Globus pallidus (tissue), 1 donor: ENCODE measurements around the gene ZNF43.
A peak's percentile ranks its signal among the peaks of the same experiment; 100 is the strongest.
"Not testable (repeated sequence)": the region's sequence is repeated elsewhere in the genome, so short reads cannot be mapped to it uniquely, and the experiment has no call there.

ENCODE experiments used
- DNase-seq: peaks from one replicate; pipeline ENCODE4 v3.0.0-alpha.2; 2015; ENCODE audit warnings: low spot score

ZNF43 gene

DNA sequence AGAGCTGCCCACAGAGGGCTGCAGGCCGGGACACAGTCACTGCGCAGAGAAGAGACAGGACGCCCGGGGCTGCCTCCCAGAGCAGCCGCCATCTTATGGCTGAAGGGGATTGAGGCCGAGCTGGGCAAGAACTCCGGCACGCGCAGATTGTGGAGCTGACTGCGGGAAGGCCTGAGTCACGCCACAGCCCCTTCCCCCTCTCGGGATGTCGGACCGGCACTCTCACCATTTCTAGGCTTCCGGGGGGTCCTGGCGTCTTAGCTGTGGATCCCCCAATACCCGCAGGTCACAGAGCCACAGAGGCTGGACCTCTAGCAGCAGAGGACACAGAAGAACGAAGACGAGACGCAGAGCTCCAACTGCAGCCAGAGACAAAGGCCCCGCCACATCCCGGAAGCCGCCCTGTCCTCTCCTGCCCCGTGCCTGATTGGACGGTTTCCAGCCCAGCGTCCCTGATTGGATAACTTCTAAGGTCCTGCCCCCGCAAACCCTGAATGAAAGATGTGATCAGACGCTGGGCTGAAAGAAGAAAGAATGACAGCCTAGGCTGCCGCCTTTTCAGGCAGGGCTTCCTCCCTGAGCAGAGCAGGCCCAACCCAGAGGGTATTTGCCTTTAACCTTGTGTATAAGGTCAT is at the start of gene ZNF43:
TSS of gene ZNF43 (minus strand) at position 373 of the 635 bp plus-strand sequence. CDS start at position 229, 144 bp downstream.
- DNase-seq, result peak; percentile 95

DNA sequence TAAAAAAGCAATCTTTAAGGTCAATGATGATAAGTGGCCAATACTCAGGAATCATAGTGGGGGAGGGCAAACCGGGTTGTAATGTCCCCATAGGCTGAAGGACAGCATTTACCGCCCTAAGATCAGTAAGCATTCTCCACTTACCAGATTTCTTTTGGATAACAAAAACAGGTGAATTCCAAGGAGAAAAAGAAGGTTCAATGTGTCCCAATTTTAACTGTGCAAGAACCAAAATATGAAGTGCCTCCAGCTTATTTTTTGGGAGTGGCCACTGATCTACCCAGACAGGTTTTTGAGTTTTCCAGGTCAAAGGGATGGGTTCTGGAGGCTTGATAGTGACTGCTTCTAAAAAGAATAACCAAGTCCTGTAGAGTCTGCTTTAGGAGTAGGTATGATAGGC is 49.5 kb upstream of the ZNF43 start:
- DNase-seq, result not testable (repeated sequence)

DNA sequence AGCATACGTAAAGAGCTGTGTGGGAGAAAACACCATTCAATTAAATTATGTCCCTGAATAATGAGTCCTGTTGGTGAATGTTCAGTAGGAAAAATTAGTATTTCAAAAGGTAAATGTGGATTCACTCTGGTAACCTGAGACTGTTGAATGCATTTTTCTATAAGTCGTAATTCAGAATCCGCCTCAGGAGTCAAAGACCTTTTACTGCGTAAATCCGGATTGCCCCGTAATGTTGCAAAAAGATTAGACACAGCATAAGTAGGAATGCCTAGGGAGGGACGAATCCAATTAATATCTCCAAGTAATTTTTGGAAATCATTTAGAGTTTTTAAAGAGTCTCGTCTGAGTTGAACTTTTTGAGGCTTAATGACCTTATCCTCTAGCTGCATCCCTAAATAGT is 48.8 kb upstream of the ZNF43 start:
- DNase-seq, result not testable (repeated sequence)

DNA sequence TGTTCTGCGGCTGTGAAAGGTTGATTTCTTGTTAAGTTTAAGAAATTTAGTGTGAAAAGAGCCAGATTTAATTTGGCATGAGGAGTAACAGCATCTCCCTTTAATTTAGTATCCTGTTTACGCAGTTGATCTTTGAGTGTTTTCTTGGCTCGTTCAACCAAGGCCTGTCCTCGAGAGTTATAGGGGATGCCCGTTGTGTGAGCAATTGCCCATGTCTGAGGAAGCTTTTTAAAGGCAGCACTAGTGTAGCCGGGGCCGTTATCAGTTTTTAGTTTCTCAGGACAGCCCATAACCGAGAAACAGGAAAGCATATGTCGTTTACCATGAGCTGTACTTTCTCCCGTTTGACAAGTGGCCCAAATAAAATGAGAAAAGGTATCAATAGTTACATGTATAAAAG is 47.5 kb upstream of the ZNF43 start:
- no peak for DNase-seq

DNA sequence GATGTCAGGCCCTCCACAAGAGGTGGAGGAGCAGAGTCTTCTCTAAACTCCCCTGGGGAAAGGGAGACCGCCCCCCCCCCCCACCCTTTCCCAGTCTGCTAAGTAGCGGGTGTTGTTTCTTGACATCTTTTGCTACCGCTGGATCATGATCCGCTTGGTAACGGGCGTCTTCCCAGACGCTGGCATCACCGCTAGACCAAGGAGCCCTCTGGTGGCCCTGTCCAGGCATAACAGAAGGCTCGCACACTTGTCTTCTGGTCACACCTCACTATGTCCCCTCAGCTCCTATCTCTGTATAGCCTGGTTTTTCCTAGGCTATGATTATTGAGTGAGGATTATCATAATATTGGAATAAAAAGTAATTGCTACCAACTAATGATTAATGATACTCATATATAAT is 44.8 kb upstream of the ZNF43 start:
- DNase-seq, result not testable (repeated sequence)

DNA sequence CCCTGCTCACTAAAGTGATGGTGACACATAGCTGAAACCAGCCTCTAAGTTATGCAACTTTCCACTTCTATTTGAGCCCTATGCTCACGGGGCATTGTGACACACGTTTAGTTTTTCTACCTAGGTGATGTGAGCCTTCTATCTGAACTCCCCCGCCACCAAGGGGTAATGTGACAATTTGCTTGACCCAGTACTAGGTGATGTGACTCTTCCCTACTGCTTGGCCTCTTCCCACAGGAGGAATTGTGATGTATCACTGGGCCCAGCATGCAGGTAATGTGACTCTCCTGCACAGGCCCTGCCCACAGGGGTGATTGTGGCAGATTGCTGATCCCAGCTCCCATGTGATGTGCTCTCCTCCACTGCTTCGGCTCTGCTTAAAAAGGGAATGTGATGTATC is 42.7 kb upstream of the ZNF43 start:
- DNase-seq, result no peak

DNA sequence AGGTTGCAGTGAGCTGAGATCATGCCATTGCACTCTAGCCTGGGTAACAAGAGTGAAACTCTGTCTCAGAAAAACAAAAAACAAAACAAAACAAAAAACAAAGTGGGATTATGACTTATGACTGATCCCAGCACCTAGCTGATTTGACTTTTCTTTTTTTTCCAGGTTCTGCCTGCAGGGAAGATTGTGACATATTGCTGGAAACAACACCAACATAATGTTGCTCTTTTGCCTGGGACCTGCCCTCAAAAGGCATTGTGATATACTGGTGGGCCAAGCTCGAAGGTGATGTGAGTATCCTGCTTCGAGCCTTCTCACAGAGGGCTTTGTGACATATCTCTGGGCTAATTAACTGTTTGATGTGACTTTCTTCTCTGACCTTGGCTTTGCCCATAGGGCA is 42.0 kb upstream of the ZNF43 start:
- DNase-seq, result no peak

DNA sequence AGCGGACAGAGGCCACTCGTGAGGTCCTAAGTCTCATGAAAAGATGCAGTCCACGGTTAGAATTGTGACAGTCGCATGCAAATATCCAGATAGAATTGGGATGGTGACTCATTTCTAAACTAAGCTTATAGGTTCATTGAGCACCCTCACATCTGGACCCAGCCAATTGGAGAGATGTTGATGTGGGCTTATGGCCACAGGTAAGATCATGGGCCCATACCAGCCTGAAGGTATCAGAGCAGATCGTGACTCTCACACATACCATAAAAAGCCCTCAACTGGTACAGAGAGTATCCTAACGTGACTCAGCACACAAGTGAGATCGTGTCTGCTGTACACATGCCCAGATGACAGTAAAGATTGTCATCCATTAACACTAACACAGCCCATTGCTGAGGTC is 40.6 kb upstream of the ZNF43 start:
- not testable (repeated sequence) for DNase-seq

DNA sequence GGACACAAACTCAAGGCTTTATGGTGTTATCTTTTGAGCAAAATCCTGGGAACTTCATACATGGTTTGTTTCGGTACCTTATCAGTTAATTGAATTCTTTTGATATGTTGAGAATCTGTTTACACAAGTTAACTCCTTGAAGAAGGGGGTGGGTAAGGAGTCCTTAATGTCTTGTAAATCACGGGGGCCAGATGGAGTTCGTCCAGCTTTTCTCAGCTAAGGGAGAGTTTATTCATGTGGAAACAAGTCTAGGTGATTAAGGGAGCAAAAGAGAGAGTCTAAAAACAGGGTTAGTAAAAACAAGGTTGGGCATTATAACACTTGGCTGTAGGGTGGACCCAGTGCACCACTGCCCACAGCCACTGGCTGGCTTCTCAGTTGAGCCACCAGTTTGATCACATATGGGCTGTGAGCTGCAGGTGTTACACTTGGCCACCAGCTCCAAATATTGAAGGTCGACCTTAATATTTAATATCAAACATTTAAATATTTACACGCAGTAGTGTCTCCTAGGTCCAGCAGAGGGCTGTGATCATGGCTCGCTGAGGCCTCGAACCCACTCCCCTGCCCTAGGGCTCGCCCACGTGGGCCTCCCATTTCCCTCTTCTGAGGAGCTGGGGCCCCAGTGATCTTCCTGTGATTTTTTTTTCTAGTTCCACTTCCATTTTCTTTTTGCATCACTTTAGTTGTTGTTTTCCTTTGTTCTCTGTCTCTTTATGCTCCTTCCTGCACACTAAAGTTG is 21.0 kb upstream of the ZNF43 start:
- DNase-seq, result no peak

DNA sequence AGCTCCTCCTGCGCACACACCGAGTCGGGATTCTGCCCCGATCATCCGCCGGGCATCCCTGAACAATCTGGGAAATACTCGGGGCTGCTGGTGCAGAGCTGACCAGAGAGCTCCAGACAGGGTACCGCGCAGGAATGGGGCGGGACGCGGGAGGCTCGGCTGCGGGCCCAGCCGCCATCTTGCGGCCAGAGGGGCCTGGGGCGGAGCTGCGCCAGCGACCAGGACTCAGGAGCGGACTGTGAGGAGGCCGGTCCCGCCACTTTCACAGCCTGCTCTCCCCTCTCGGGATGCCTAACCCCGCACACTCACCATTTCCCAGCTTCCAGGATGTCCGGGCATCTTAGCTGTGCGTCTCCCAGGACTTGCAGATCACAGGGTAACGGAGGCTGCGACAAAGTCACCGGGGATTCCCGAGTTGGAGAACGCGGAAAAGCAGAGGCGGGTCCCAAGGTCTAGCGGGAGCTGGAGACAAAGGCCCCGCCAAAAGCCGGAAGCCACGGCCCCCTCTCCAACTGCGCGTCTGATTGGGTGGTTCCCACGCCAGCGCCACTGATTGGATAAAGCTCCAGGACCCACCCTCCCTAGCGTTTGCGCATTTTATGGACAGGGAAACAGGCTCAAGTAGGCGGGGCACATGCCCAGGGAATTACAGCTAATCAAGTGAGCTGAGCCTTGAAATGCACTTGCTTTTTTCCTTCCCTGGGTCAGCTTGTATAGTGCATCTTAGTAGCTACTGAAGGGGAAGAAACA is 15.8 kb upstream of the ZNF43 start:
- DNase-seq, result peak; percentile 93

DNA sequence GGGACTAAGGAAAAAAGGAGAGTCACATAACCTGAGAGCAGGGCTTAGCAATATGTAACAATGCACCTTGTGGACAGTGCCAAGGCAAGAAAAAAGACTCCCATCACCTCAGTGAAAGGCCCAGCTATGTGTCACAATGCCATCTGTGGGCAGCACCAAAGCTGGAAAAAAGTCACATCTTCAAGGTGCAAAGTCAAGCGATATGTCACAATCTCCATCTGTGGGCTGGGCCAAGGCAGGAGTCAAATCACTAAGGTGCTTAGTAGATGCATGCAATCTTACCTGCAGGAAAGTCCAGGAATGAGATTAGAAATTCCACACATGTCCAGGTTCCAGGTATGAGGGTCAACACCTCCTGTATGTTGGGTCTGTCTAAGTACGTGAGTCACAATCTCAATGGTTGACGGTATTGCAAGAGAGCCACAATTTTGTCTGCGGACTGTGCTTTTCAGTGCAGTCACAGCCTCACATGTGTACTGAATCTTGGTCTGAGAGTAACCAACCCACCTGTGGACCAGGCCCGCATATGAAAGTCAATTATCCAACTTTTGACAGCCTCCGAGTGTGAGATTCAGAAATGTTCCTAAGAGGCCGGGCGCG is 14.8 kb upstream of the ZNF43 start:
- DNase-seq, result no peak

DNA sequence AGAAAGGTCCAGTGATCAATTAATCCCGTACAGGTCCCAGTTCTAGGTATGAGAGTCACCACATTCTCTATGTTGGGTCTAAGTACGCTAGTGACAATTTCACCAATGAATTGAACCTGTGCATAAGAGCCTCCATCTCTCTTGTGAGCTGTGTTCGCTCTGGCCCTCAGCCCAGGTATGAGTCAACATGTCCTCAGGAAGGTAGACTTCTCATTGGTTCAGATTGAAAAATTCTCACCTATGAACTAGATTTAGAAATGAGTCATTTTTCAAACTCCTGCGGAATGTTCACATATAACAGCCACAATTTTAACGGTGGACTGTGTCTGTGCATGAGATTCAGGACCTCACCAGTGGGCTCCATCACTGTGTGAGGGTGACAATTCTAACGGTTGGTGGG is 12.7 kb upstream of the ZNF43 start:
- DNase-seq, result no peak

DNA sequence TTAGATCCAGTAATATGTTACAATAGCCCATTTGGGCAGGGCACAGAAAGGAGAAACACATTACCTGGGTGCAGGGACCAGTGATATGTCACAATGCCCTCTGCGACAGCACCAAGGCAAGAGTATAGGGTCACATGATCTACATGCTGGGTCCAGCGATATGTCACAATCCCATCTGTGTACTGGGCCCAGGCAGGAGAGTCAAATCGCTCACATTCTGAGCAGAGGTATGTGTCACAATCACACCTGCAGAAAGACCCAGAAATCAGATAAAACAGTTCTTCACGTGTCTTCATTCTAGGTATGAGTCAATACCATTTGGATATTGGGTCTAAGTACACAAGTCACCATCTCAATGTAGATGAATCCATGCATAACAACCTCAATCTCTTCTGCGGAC is 7.1 kb upstream of the ZNF43 start:
- no peak for DNase-seq

DNA sequence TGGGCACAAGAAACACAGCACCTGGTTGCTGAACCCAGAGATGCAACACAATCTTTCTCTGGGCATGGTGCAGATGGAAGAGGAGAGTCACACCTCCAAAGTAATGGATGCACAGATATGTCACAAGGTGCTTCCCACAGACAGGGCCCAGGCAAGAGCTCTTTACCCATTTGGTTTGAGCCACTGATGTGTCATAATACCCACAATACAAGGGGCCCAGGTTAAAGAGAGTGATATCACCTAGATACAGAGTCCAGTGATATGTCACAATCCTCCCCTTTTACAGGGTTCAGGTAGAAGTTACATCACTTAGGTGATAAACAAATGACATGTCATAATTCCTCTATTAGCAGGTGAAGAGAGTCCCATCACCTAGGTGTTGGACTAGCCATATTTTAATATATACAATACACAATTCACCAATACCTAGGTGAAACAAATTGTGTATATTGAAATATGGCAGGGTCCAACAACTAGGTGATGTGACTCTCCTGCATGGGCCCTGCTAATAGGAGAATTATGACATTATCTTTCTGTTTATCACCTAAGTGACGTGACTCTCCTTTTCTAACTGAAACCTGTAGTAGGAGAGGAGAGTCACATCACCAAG is 5.6 kb upstream of the ZNF43 start:
- no peak for DNase-seq

DNA sequence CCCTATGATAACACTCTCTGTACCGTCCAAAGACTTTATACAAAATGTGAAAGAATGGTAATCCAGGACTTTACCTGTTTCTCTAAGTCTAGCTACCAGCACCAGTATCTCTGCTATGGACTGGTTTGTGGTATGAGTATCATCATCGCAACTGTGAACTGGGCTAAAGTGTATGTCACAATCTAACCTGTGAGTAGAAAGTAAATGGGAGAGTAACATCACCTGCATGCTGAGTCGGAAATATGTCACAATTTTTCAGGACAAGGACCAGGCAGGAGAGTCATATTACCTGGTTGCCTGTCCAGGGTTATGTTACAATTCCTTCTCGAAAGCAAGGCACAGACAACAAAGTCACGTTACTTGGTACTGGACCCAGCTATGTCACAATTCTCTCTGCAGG is 5.1 kb upstream of the ZNF43 start:
- no peak for DNase-seq

DNA sequence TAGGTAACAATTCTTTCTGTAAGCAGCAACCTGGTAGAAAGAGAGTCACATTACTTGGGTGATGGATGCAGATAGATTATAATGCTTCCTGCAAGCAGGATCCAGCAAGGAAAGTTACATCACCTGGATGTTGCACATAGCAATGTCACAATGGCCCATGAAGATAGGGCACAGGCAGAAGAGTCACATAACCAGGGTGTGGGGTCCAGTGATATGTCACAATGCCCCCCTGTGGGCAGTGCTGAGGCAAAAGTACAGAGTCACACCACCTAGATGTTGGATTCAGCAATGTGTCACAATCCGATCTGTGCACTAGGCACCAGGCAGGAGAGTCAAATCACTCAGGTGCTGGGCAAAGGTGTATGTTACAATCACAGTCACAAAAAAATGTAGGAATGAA is 4.0 kb upstream of the ZNF43 start:
- no peak for DNase-seq

DNA sequence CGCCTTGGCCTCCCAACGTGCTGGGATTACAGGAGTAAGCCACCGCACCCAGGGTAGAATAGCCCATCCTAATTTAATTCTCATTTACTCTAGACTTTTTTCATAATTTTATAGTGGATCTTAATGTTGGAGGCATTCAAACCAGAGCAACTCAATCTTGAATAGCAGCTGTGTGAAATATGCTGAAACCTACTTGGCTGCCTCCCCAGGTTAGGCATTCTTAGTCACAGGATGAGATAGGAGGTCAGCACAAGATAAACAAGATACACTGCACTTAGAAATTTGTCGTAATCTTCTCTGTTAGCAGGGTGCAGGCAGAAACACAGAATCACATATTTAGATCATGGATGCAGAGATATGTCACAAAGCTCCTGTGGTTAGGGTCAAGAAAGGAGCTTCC is 2.7 kb upstream of the ZNF43 start:
- DNase-seq, result no peak

DNA sequence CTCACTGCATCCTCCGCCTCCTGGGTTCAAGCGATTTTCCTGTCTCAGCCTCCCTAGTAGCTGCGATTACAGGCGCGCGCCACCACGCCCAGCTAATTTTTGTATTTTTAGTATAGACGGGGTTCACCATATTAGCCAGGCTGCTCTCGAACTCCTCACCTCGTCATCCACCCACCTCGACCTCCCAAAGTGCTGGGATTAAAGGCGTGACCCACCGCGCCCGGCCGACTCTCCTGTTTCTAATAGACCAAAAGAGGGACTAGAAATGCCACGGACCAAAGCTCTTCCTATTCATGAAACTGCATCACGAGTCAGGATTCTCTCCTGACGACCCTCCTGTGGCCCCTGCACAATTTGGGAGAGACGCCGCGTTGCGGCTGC is 563 bp downstream of the ZNF43 start:
- DNase-seq, result no peak

DNA sequence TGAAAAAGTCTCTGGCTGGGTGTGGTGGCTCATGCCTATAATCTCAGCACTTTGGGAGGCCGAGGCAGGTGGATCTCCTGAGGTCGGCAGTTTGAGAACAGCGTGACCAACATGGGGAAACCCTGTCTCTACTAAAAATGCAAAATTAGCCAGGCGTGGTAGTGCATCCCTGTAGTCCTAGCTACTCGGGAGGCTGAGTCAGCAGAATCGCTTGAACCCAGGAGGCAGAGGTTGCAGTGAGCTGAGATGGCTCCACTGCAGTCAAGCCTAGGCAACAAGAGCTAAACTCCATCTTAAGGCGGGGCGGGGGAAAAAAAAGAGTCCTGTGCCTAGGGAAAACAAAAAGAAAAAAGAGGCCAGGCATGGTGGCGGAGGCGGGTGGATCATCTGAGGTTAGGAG is 2.2 kb downstream of the ZNF43 start:
- no peak for DNase-seq

DNA sequence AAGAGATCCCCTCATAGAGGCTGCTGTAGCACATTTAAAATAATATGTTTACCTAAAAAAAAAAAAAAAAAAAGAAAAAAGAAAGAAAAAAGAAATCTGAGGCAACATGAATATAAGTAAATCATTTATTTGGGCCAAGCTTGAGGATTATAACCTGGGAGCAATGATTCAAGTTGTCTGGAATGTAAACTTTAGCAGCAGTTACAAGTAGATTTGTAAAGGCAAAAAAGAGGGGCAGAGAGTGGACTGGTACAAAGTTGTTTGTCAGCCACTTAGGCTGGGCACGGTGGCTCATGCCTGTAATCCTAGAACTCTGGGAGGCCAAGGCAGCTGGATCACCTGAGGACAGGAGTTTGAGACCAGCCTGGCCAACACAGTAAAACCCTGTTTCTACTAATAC is 11.3 kb downstream of the ZNF43 start:
- no peak for DNase-seq

DNA sequence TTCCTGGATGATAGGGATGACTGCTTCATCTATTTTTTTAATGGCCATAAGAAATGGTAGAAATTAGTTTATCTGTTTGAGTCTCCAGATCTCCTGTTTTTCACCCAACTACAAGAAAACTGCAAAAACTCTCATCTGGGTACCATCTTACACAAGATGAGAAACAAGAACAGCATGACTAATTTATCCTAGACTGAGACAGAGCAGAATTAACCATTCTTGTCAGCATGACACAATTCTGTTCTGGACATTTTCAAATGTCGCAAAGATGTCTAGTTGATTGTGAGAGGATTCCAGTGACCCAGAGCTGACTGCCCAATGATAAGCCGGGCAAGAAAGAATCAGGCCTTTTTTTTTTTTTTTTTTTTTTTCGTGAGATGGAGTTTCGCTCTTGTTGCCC is 12.8 kb downstream of the ZNF43 start:
- no peak for DNase-seq

DNA sequence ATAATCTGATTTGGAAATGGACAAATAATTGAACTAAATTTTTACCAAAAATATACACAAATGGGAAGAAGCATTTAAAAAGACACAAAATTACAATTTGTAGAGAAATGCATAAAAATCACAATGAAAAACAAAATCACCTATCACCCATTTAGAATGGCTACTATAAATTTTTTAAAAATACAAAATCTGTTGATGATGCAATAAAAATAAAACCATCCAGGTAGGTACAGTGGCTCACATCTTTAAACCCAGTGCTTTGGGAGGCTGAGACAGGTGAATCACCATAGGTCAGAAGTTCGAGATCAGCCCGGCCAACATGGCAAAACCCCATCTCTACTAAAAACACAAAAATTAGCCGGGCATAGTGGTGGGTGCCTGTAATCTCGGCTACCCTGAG is 23.5 kb downstream of the ZNF43 start:
- DNase-seq, result no peak
